Brain microvascular endothelial cell (primary cell): ENCODE measurements around the gene KANTR.

ENCODE experiments used
- DNase-seq: peaks from one replicate; pipeline ENCODE4 v3.0.0-alpha.2; 2020
- H3K27ac ChIP-seq: fragments of 250-450 bp; sonication (Bioruptor Pico); 2 replicates; pipeline ENCODE4 v1.5.1; 2020; ENCODE audit warnings: mild to moderate bottlenecking, moderate library complexity
- H3K27me3 ChIP-seq: fragments of 250-450 bp; sonication (Bioruptor Pico); replicated peaks from 2 replicates; pipeline ENCODE4 v1.5.1; 2020; ENCODE audit warnings: mild to moderate bottlenecking
- H3K36me3 ChIP-seq: fragments of 250-450 bp; sonication (Bioruptor Pico); replicated peaks from 2 replicates; pipeline ENCODE4 v1.5.1; 2020; ENCODE audit warnings: mild to moderate bottlenecking
- H3K4me3 ChIP-seq: 2 replicates; pipeline ENCODE4 v1.5.1; 2011; ENCODE audit warnings: low read depth, mild to moderate bottlenecking, control low read depth, low read length, moderate library complexity
- CTCF ChIP-seq: IDR thresholded peaks from 2 replicates; pipeline ENCODE4 v1.5.1; 2011; ENCODE audit warnings: low read depth, mild to moderate bottlenecking, moderate library complexity, low read length, control low read depth, inconsistent platforms; ENCODE audit errors: missing control alignments
- in situ Hi-C: cut with HindIII; loops from 2 replicates; pipeline ENCODE4 v1.10.0; 2017; ENCODE audit warnings: low sequenced_read_pairs, low pct_ligation_motif_present

The KANTR gene

GRCh38 chrX:53077207-53078197 is 16.4 kb upstream of the KANTR start:
- Histone ChIP-seq H3K36me3 (no peaks in the 10 kb centered on the region), H3K27ac (no peak overlapping the region), H3K27me3 (no peaks in the 10 kb centered on the region), H3K4me3 (no peak overlapping the region)
- in situ Hi-C loops: no loop called here
- TF ChIP-seq CTCF: no peak
- no peak for DNase-seq

GRCh38 chrX:53078943-53079342 is 15.0 kb upstream of the KANTR start:
- H3K4me3 ChIP-seq: no peak overlapping the region
- TF ChIP-seq CTCF: no peak
- H3K36me3 ChIP-seq: no peaks in the 10 kb centered on the region
- no peak overlapping the region for H3K27ac ChIP-seq
- H3K27me3 ChIP-seq: no peaks in the 10 kb centered on the region
- in situ Hi-C loops: no loop called here
- no peak for DNase-seq

- Histone ChIP-seq H3K27me3 (no peaks in the 10 kb centered on the region), H3K27ac (peak overlapping the region; percentile 57), H3K4me3 (no peak overlapping the region), H3K36me3 (peaks cover 9% of the 10 kb centered on the region)
- no peak for TF ChIP-seq CTCF
- in situ Hi-C loops: no loop called here
- no peak for DNase-seq
Observed at GRCh38 chrX:53080628-53081580, 13.0 kb upstream of the KANTR start.

- in situ Hi-C loops: no loop called here
- peak; percentile 93 for DNase-seq
- peak within 1 kb of the TSS; percentile 67 for H3K4me3 ChIP-seq
Observed at GRCh38 chrX:53081925-53082772, 11.8 kb upstream of the KANTR start, which contains the start of gene TSPYL2. Gene TSPYL2, plus strand, starts transcription at chrX:53082367. Its CDS starts 132 bp downstream, at chrX:53082499.

More at GRCh38 chrX:53081925-53082772, 11.8 kb upstream of the KANTR start, which contains the start of gene TSPYL2:
- Histone ChIP-seq H3K36me3 (peaks cover 14% of the 10 kb centered on the region), H3K27me3 (no peaks in the 10 kb centered on the region), H3K27ac (peak within 1 kb of the TSS; percentile 79)
- no peak for TF ChIP-seq CTCF
